Mammary epithelial cell (primary cell): Measurements from ENCODE around the gene MTHFD2L.

ENCODE experiments used
- CTCF ChIP-seq, 2 donors: IDR thresholded peaks in 1 of 2; conservative IDR thresholded peaks in 1 of 2; 2 replicates each; pipeline ENCODE4 v1.5.1; 2011 to 2012; ENCODE audit warnings: inconsistent platforms in 2 of 2, low read length in 2 of 2, mild to moderate bottlenecking in 2 of 2, control low read depth in 1 of 2, low read depth in 1 of 2; ENCODE audit not compliant: insufficient read depth in 1 of 2; ENCODE audit errors: extremely low read depth in 1 of 2
- EZH2 ChIP-seq: IDR thresholded peaks from 2 replicates; pipeline ENCODE4 v1.6.1; 2012; ENCODE audit warnings: low read length, inconsistent platforms, borderline replicate concordance

- TF ChIP-seq CTCF (conservative IDR thresholded peaks at IDR 0.05 in 1 of 2, IDR thresholded peaks at IDR 0.05 in 1 of 2; ENCODE audit: extremely low read depth in 1 of 2, insufficient read depth in 1 of 2, low read depth in 1 of 2, low read length in 2 of 2) (no peak), EZH2 (no peak)
These were observed 186.1 kb downstream of the MTHFD2L start for GRCh38 chr4:74344031-74344430.
